GM21390 (cell line): Measurements from ENCODE around the gene DTL.

ENCODE experiments used
- ATAC-seq: cut with Tn5 transposase; IDR thresholded peaks from one replicate; pipeline ENCODE4 v1.9.1; 2021; ENCODE audit not compliant: unreplicated experiment

Gene DTL

GRCh38 chr1:212082765-212083406 lies 47.3 kb downstream of the DTL start:
- no peak for ATAC-seq

GRCh38 chr1:212089560-212090163 lies 54.1 kb downstream of the DTL start:
- ATAC-seq, result no peak

- ATAC-seq, result no peak
These were observed 56.0 kb downstream of the DTL start for GRCh38 chr1:212091438-212092121.

GRCh38 chr1:212097360-212097759 lies 61.8 kb downstream of the DTL start:
- no peak for ATAC-seq

GRCh38 chr1:212098310-212098709 lies 62.8 kb downstream of the DTL start:
- ATAC-seq, result no peak

GRCh38 chr1:212098771-212099170 lies 63.2 kb downstream of the DTL start:
- no peak for ATAC-seq

- no peak for ATAC-seq
These were observed 65.7 kb downstream of the DTL start for GRCh38 chr1:212101251-212101650.

GRCh38 chr1:212101735-212102134 lies 66.2 kb downstream of the DTL start:
- ATAC-seq, result no peak

- ATAC-seq, result no peak
These were observed 69.2 kb downstream of the DTL start for GRCh38 chr1:212104586-212105325.

- no peak for ATAC-seq
These were observed 70.8 kb downstream of the DTL start for GRCh38 chr1:212106286-212106792.

GRCh38 chr1:212107481-212107880 lies 71.9 kb downstream of the DTL start:
- no peak for ATAC-seq

GRCh38 chr1:212108187-212108586 lies 72.6 kb downstream of the DTL start:
- no peak for ATAC-seq

- ATAC-seq, result no peak
These were observed 73.4 kb downstream of the DTL start for GRCh38 chr1:212108981-212109380.

GRCh38 chr1:212109728-212110127 lies 74.2 kb downstream of the DTL start:
- no peak for ATAC-seq

GRCh38 chr1:212110617-212111016 lies 75.1 kb downstream of the DTL start:
- no peak for ATAC-seq

- ATAC-seq, result no peak
These were observed 76.0 kb downstream of the DTL start for GRCh38 chr1:212111536-212111935.

- no peak for ATAC-seq
These were observed 78.2 kb downstream of the DTL start for GRCh38 chr1:212113706-212114105.

- no peak for ATAC-seq
These were observed 82.8 kb downstream of the DTL start for GRCh38 chr1:212118167-212118871.

GRCh38 chr1:212118872-212119260 lies 83.3 kb downstream of the DTL start:
- ATAC-seq, result no peak

GRCh38 chr1:212119397-212119837 lies 83.9 kb downstream of the DTL start:
- no peak for ATAC-seq

- no peak for ATAC-seq
These were observed 84.3 kb downstream of the DTL start for GRCh38 chr1:212119863-212120262.
